ENCODE results near the gene LCN6. TPM values are rescaled to one million over a fixed set of nuclear protein-coding genes. Genes with fewer than 3 reads are reported as not detected.
A peak's percentile ranks its signal among the peaks of the same experiment; 100 is the strongest.

Gene LCN6
- total and polyA plus RNA-seq, 9 of the 15 experiments (the other 6 are each of a cell fraction or from before 2014, with no cell fraction given): 0.10 to 0.45 (median 0.37) TPM; not detected in 5

- Histone ChIP-seq H3K9me1 (ENCODE audit: control insufficient read depth, insufficient read depth, low read length) (no peaks in the 10 kb centered on the region), H3K4me3 (no peak overlapping the region), H2AFZ (ENCODE audit: low read depth, low read length) (no peak overlapping the region), H3K4me2 (ENCODE audit: insufficient read depth, low read length) (no peak overlapping the region), H3K4me1 (replicated peaks in 1 of 2; ENCODE audit: control insufficient read depth in 2 of 2, insufficient read depth in 2 of 2, low read length in 2 of 2) (peaks cover 1 to 71% of the 10 kb centered on the region in 2 experiments; a peak in 4 of 5 replicates), H3K9ac (ENCODE audit: insufficient read depth in 1 of 2, low read depth in 2 of 2, low read length in 2 of 2) (peak overlapping the region in 1 of 2 experiments; percentile 42; a peak in 1 of 4 replicates), H4K20me1 (replicated peaks; ENCODE audit: control insufficient read depth, insufficient read depth, low read length) (no peaks in the 10 kb centered on the region), H3K27ac (ENCODE audit: extremely low read depth, low read depth, low read length) (no peak overlapping the region), H3K79me2 (ENCODE audit: control insufficient read depth, insufficient read depth, low read length) (no peaks in the 10 kb centered on the region), H3K9me3 (replicated peaks; ENCODE audit: control insufficient read depth, insufficient read depth, low read depth, low read length) (peaks cover 7% of the 10 kb centered on the region), H3K36me3 (ENCODE audit: control insufficient read depth, insufficient read depth, low read length) (no peaks in the 10 kb centered on the region), H3K27me3 (ENCODE audit: control insufficient read depth in 2 of 2, insufficient read depth in 2 of 2, low read length in 2 of 2) (no peaks in the 10 kb centered on the region)
- 70% methylated on average over 13 of the region's 20 CpGs for WGBS (ENCODE audit: insufficient coverage, low coverage, missing lambda C conversion rate)
- ATAC-seq: no peak
- TF ChIP-seq ZNF280A (IDR thresholded peaks at IDR 0.05; ENCODE audit: low read depth, partially characterized antibody) (no peak), MNT (conservative IDR thresholded peaks at IDR 0.05) (no peak)
- POLR2A ChIA-PET: no interaction called here
- no TSS peak for BruUV-seq (replicated peaks)
- intact Hi-C loops (cut with micrococcal nuclease): no loop called here
- FAIRE-seq: no peak
- CTCF ChIA-PET (ENCODE audit: low intra/inter-chr PET ratio): no interaction called here
- in situ Hi-C loops (cut with MboI): no loop called here
- DNase-seq (ENCODE audit: extremely low read depth in 1 of 4, low spot score in 3 of 4): no peak
Measured at GRCh38 chr9:136757328-136757727, 9.0 kb upstream of the LCN6 start.

Data from K562 (cell line).